HCT116 (cell line): ENCODE data around the gene C21orf91. TPM values are rescaled to one million over a fixed set of nuclear protein-coding genes. Genes with fewer than 3 reads are reported as not detected.

ENCODE experiments used
- ATAC-seq: fragments of 200-7000 bp; cut with Tn5 transposase; 2 replicates; pipeline ENCODE4 v1.9.1; 2020; ENCODE audit warnings: mild to moderate bottlenecking, moderate library complexity
- BruUV-seq: library from RNA; stranded (reverse); fragments of 400-500 nt; replicated peaks from 2 replicates; lab custom pipeline; 2021; lab: Mats Ljungman, UMichigan
- CTCF ChIA-PET: fragments of 300-600 bp; sonication (Branson Sonifier 250); formaldehyde crosslinking; loops from one replicate; lab custom pipeline; 2021; ENCODE audit warnings: antibody characterized with exemption; lab: Charles Lee
- POLR2A ChIA-PET: fragments of 300-600, 350-600 bp; sonication (Branson Sonifier 250); formaldehyde crosslinking; loops from one replicate; lab custom pipeline; 2021; ENCODE audit warnings: antibody characterized with exemption; lab: Charles Lee
- RAD21 ChIA-PET, 2 experiments: fragments of 300-600 bp; sonication (Branson Sonifier 250); formaldehyde crosslinking; loops; one replicate each; lab custom pipeline; 2023; ENCODE audit warnings: low total read pairs in 2 of 2; ENCODE audit not compliant: uncharacterized antibody in 2 of 2, unreplicated experiment in 2 of 2, low non-redundant PET in 1 of 2; lab: Charles Lee
- DNase-seq: peaks from one replicate; pipeline ENCODE4 v3.0.0-alpha.2; 2010; ENCODE audit warnings: low read depth, low spot score
- H2AFZ ChIP-seq: fragments of 200-600 bp; shearing (Covaris generic), sonication (generic); 2 replicates; pipeline ENCODE4 v1.6.1; 2017; ENCODE audit warnings: low read depth, mixed run types, mixed read lengths, antibody characterized with exemption, low read length; ENCODE audit not compliant: poor library complexity, severe bottlenecking
- H3K27ac ChIP-seq: 2 replicates; pipeline ENCODE4 v1.5.1; 2012; ENCODE audit warnings: low read depth, low read length
- H3K27me3 ChIP-seq: fragments of 200-600 bp; sonication (generic); 2 replicates; pipeline ENCODE4 v1.6.1; 2016; ENCODE audit warnings: mixed run types, low read length, mixed read lengths; ENCODE audit not compliant: insufficient read depth
- H3K36me3 ChIP-seq, 2 experiments: fragments of 200-500 bp in 1 of 2; fragments of 200-600 bp in 1 of 2; sonication (Bioruptor generic) in 1 of 2; sonication (generic) in 1 of 2; 2 replicates each; pipeline versions ENCODE4 v1.5.1 to v1.6.1; 2014 to 2016; ENCODE audit warnings: low read length in 2 of 2, inconsistent platforms in 1 of 2, mixed read lengths in 1 of 2, mixed run types in 1 of 2; ENCODE audit not compliant: insufficient read depth in 2 of 2, control insufficient read depth in 1 of 2
- H3K4me1 ChIP-seq, 2 experiments: fragments of 200-600 bp in 1 of 2; sonication (generic) in 1 of 2; 2 replicates each; pipeline versions ENCODE4 v1.5.1 to v1.6.1; 2012 to 2017; ENCODE audit warnings: low read length in 2 of 2, inconsistent platforms in 1 of 2, mild to moderate bottlenecking in 1 of 2, mixed read lengths in 1 of 2, mixed run types in 1 of 2, moderate library complexity in 1 of 2; ENCODE audit not compliant: insufficient read depth in 2 of 2, control insufficient read depth in 1 of 2
- H3K4me2 ChIP-seq: fragments of 200-600 bp; sonication (generic); 2 replicates; pipeline ENCODE4 v1.6.1; 2017; ENCODE audit warnings: mixed run types, low read length, mixed read lengths
- H3K4me3 ChIP-seq, 2 experiments: fragments of 200-600 bp in 1 of 2; sonication (generic) in 1 of 2; replicated peaks in 1 of 2; 2 replicates each; pipeline ENCODE4 v1.5.1; 2011 to 2016; ENCODE audit warnings: low read length in 2 of 2, control low read depth in 1 of 2, low read depth in 1 of 2, mild to moderate bottlenecking in 1 of 2, mixed read lengths in 1 of 2, mixed run types in 1 of 2
- H3K79me2 ChIP-seq: fragments of 200-600 bp; sonication (generic); 2 replicates; pipeline ENCODE4 v1.6.1; 2017; ENCODE audit warnings: mild to moderate bottlenecking, mixed run types, low read length, moderate library complexity, mixed read lengths; ENCODE audit not compliant: insufficient read depth
- H3K9ac ChIP-seq: fragments of 200-600 bp; sonication (generic); 2 replicates; pipeline ENCODE4 v1.6.1; 2016; ENCODE audit warnings: low read length, mixed read lengths
- H3K9me2 ChIP-seq: fragments of 200-600 bp; sonication (generic), shearing (Covaris generic); 2 replicates; pipeline ENCODE4 v1.6.1; 2017; ENCODE audit warnings: mixed run types, mild to moderate bottlenecking, moderate library complexity; ENCODE audit not compliant: insufficient read depth
- H3K9me3 ChIP-seq, 2 experiments: fragments of 200-500 bp in 1 of 2; fragments of 200-600 bp in 1 of 2; sonication (Bioruptor generic) in 1 of 2; sonication (generic) in 1 of 2; 2 replicates each; pipeline ENCODE4 v1.6.1; 2014 to 2017; ENCODE audit warnings: low read length in 2 of 2, mixed read lengths in 2 of 2, inconsistent platforms in 1 of 2, low read depth in 1 of 2, mild to moderate bottlenecking in 1 of 2, mixed run types in 1 of 2, moderate library complexity in 1 of 2; ENCODE audit not compliant: control insufficient read depth in 1 of 2, insufficient read depth in 1 of 2
- H4K20me1 ChIP-seq: fragments of 200-600 bp; sonication (generic), shearing (Covaris generic); 2 replicates; pipeline ENCODE4 v1.6.1; 2017; ENCODE audit warnings: mixed run types, mild to moderate bottlenecking, moderate library complexity; ENCODE audit not compliant: insufficient read depth
- CBX3 ChIP-seq: IDR thresholded peaks from 2 replicates; pipeline ENCODE4 v1.6.1; 2012; ENCODE audit warnings: low read depth
- CEBPB ChIP-seq: IDR thresholded peaks from 2 replicates; pipeline ENCODE4 v1.6.1; 2012; ENCODE audit warnings: low read depth
- FOSL1 ChIP-seq: IDR thresholded peaks from 2 replicates; pipeline ENCODE4 v1.6.1; 2012; ENCODE audit warnings: low read depth
- SRF ChIP-seq: IDR thresholded peaks from 2 replicates; pipeline ENCODE4 v1.6.1; 2012; ENCODE audit warnings: low read depth
- TCF7L2 ChIP-seq: IDR thresholded peaks from 2 replicates; pipeline ENCODE4 v1.7.0; 2011; ENCODE audit warnings: borderline replicate concordance, inconsistent platforms; ENCODE audit not compliant: insufficient read depth, insufficient read length; ENCODE audit errors: extremely low read depth
- ZFX ChIP-seq: fragments of 450-650 bp; IDR thresholded peaks from 2 replicates; pipeline ENCODE4 v1.6.1; 2017
- intact Hi-C: fragments of 100-400 bp; cut with micrococcal nuclease; formaldehyde crosslinking; loops from 2 replicates; pipeline ENCODE4 v1.10.0; 2022
- total RNA-seq: library from RNA; stranded (reverse); gene quantifications from one replicate; pipeline ENCODE4 v1.2.1, GENCODE V29; 2021; ENCODE audit not compliant: unreplicated experiment
- TF ChIP-seq, protein P1 (sequence below): IDR thresholded peaks from 2 replicates; pipeline ENCODE4 v1.6.1; 2011; ENCODE audit warnings: mild to moderate bottlenecking, low read length, moderate library complexity; ENCODE audit not compliant: insufficient replicate concordance; ENCODE audit errors: extremely low read depth
- TF ChIP-seq, protein P2 (sequence below): IDR thresholded peaks from 2 replicates; pipeline ENCODE4 v1.6.1; 2012; ENCODE audit warnings: low read depth
- TF ChIP-seq, protein P3 (sequence below), 3 experiments: fragments of 200-600 bp in 1 of 3; sonication (generic) in 1 of 3; IDR thresholded peaks in 2 of 3; conservative IDR thresholded peaks in 1 of 3; 2 replicates each; pipeline ENCODE4 v1.5.1; 2012 to 2017; ENCODE audit warnings: low read depth in 2 of 3, low read length in 2 of 3, antibody characterized with exemption in 1 of 3, borderline replicate concordance in 1 of 3, control low read depth in 1 of 3, mild to moderate bottlenecking in 1 of 3, mixed read lengths in 1 of 3, mixed run types in 1 of 3, moderate library complexity in 1 of 3; ENCODE audit not compliant: insufficient read depth in 1 of 3

C21orf91 gene
- total RNA-seq, 1 experiment from 2014 or later: 17.7 TPM

DNA sequence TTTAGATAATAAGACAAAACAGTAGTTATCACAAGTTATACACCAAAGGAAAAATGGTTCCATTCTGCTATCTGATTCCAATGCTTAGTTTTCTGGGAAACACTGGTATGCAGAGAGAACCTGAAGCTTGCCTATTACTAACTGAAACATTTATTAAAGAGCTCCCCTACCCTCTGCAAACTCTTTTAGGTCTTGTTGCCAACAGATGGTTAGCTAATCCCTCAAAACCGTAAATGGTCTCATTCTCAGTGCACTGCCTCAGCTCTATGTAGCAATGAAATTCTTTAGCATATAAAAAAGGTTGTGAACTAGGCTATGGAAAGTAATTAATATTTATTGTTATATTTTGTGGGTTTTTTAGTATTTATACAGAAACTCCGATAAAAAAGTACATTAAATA lies 20.4 kb downstream of the C21orf91 start:
- ChIA-PET CTCF (no interaction called here), RAD21 (no interaction called here)
- ATAC-seq (no peak), DNase-seq (no peak)
- H3K36me3 ChIP-seq: peaks cover 0 to 11% of the 10 kb centered on the region in 2 experiments; a peak in 2 of 4 replicates
- no peak overlapping the region for H3K4me3 ChIP-seq
- peaks cover 5% of the 10 kb centered on the region; the same call in 1 of the 2 replicates for H3K79me2 ChIP-seq
- no peaks in the 10 kb centered on the region for H3K4me1 ChIP-seq
- no TSS peak for BruUV-seq
- no peak overlapping the region for H3K9ac ChIP-seq
- H3K27ac ChIP-seq: no peak overlapping the region
- no peaks in the 10 kb centered on the region for H3K9me3 ChIP-seq
- H4K20me1 ChIP-seq: no peaks in the 10 kb centered on the region
- intact Hi-C loops: no loop called here
- no peaks in the 10 kb centered on the region for H3K27me3 ChIP-seq
- no peak overlapping the region for H3K4me2 ChIP-seq
- TF ChIP-seq ZFX (no peak), FOSL1 (no peak), SRF (no peak), CBX3 (no peak), TCF7L2 (no peak), CEBPB (no peak)
- TF ChIP-seq, protein P1, sequence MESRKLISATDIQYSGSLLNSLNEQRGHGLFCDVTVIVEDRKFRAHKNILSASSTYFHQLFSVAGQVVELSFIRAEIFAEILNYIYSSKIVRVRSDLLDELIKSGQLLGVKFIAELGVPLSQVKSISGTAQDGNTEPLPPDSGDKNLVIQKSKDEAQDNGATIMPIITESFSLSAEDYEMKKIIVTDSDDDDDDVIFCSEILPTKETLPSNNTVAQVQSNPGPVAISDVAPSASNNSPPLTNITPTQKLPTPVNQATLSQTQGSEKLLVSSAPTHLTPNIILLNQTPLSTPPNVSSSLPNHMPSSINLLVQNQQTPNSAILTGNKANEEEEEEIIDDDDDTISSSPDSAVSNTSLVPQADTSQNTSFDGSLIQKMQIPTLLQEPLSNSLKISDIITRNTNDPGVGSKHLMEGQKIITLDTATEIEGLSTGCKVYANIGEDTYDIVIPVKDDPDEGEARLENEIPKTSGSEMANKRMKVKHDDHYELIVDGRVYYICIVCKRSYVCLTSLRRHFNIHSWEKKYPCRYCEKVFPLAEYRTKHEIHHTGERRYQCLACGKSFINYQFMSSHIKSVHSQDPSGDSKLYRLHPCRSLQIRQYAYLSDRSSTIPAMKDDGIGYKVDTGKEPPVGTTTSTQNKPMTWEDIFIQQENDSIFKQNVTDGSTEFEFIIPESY: no peak
- TF ChIP-seq, protein P2, sequence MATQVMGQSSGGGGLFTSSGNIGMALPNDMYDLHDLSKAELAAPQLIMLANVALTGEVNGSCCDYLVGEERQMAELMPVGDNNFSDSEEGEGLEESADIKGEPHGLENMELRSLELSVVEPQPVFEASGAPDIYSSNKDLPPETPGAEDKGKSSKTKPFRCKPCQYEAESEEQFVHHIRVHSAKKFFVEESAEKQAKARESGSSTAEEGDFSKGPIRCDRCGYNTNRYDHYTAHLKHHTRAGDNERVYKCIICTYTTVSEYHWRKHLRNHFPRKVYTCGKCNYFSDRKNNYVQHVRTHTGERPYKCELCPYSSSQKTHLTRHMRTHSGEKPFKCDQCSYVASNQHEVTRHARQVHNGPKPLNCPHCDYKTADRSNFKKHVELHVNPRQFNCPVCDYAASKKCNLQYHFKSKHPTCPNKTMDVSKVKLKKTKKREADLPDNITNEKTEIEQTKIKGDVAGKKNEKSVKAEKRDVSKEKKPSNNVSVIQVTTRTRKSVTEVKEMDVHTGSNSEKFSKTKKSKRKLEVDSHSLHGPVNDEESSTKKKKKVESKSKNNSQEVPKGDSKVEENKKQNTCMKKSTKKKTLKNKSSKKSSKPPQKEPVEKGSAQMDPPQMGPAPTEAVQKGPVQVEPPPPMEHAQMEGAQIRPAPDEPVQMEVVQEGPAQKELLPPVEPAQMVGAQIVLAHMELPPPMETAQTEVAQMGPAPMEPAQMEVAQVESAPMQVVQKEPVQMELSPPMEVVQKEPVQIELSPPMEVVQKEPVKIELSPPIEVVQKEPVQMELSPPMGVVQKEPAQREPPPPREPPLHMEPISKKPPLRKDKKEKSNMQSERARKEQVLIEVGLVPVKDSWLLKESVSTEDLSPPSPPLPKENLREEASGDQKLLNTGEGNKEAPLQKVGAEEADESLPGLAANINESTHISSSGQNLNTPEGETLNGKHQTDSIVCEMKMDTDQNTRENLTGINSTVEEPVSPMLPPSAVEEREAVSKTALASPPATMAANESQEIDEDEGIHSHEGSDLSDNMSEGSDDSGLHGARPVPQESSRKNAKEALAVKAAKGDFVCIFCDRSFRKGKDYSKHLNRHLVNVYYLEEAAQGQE: no peak
- TF ChIP-seq, protein P3, sequence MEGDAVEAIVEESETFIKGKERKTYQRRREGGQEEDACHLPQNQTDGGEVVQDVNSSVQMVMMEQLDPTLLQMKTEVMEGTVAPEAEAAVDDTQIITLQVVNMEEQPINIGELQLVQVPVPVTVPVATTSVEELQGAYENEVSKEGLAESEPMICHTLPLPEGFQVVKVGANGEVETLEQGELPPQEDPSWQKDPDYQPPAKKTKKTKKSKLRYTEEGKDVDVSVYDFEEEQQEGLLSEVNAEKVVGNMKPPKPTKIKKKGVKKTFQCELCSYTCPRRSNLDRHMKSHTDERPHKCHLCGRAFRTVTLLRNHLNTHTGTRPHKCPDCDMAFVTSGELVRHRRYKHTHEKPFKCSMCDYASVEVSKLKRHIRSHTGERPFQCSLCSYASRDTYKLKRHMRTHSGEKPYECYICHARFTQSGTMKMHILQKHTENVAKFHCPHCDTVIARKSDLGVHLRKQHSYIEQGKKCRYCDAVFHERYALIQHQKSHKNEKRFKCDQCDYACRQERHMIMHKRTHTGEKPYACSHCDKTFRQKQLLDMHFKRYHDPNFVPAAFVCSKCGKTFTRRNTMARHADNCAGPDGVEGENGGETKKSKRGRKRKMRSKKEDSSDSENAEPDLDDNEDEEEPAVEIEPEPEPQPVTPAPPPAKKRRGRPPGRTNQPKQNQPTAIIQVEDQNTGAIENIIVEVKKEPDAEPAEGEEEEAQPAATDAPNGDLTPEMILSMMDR (IDR thresholded peaks at IDR 0.05 in 2 of 3, conservative IDR thresholded peaks at IDR 0.05 in 1 of 3; ENCODE audit: borderline replicate concordance in 1 of 3, insufficient read depth in 1 of 3, low read depth in 2 of 3, low read length in 2 of 3): no peak
- TF ChIP-seq, all 23 proteins: peak for 0
- no peaks in the 10 kb centered on the region for H3K9me2 ChIP-seq
- POLR2A ChIA-PET: no interaction called here
- H2AFZ ChIP-seq: no peak overlapping the region
